ENCODE data around the gene ATM.

- no peak for TF ChIP-seq CTCF (IDR thresholded peaks at IDR 0.05)
- TF ChIP-seq POLR2AphosphoS5 (IDR thresholded peaks at IDR 0.05), result no peak
- TF ChIP-seq POLR2A (IDR thresholded peaks at IDR 0.05), result no peak
Observed at GRCh38 chr11:108269583-108269982, 46.7 kb downstream of the ATM start.
